ENCODE data around the gene RPL39.
"Not testable (repeated sequence)": the region's sequence is repeated elsewhere in the genome, so short reads cannot be mapped to it uniquely, and the experiment has no call there.

Gene RPL39

DNA sequence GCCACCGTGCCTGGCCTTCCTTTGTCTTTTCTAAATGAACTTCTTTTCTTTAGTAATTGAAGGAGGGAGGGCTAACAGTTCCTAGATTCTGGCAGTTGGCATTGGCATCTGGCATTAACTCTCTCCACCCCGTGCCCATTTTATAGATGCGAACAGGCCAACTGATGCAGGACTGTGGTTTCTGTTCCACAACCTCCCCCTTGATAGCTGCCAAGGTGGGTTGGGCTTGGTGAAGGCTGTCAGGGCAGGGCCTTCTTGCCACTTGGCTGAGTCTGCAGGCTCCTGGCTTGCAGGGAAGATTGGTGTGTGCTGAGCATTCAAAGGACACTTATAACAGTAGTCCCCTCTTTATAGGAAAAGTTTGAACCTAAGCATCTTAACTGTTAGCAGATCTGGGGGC lies 28.7 kb downstream of the RPL39 start:
- DNase-seq = no peak

DNA sequence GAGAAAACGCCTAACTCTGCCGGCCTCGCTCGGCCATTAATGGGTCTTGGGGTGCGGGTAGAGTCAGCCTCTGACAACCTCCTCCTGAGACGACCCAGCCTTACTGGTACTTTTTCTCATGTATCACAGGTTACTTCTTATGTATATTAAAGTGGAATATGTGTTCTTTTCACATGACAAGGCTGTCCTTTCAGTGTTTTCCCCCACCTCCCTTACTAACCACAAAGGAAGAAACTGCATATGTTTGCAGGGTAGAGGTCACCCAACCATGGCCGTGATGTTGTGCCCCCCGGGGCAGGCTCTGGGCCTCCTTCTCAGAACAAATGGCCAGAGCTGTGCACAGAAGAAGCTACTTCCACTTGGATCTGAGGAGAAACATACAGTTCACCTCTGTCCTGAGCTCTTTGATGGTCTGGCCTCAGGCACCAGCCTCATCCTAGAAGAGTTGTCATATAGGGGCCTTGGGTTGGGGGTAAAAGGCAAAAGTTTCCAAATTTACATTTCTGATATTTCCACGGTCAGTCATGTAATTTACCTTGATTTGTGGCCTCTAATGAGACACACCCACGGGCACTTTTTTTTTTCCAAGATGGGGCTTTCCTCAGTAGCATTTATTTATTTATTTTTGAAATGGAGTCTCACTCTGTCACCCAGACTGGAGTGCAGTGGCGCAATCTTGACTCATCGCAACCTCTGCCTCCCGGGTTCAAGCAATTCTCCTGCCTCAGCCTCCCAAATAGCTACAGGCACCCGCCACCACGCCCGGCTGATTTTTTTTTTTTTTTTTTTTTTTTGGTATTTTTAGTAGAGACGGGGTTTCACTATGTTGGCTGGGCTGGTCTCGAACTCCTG lies 31.2 kb downstream of the RPL39 start:
- DNase-seq = no peak

DNA sequence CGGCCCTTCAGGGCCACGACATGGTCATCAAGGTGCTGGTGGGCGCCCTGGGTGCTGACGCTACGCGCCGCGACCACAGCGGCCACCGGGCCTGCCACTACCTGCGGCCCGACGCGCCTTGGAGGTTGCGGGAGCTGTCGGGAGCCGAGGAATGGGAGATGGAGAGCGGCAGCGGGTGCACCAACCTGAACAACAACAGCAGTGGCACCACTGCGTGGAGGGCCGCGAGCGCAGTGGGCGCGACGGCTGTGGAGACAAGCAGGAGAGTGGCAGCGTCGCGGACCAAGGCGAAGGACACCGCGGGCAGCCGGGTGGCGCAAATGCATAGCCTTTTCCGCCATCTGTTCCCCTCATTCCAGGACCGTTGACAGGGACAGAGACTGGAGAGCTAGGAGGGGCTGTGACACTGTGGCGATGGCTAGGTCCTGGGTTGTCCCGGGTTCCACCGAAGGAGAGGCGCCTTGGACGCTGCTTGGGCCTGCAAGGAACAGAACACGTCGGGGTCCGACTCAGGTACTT lies 32.1 kb downstream of the RPL39 start:
- DNase-seq = no peak

- peak; percentile 15 for DNase-seq
These were observed 32.6 kb downstream of the RPL39 start for GRCh38 chrX:119758731-119759247.

DNA sequence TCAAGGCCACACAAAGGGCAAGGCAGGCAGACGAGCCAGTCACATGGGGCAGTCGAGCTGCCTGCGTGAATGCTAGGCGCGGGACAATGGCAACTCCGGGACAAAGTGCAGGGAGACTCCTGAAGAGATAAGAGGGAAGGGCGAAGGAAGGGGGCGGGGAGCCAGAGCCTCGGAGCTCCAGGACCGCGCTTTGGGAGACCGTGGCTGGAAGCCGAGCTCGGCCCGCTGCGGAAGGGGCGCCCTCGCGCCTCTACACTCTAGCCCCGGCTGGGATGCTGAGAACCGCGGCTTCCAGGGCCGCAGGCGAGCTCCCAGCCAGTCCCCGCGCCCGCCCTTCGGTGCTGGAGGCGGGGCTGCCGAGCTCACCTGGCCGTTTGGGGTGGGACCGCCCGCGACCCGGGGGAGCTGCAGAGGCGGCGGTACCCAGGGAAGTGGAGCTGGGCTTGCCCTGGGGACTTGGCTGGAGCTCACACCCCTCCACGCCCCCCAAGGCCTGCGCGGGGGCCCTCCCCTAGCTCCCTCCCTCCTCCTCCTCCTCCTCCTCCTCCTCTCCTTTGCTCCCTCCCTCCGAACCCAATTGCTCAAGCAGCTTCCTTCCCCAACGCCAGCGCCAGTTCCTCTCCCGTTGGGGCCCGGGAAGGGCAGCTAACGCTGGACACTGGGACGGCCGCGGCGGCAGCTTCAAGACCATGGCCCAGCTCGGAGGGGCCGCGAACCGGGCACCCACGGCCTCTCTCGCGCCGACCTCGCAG lies 33.3 kb downstream of the RPL39 start, which contains the start of gene SOWAHD:
TSS of gene SOWAHD (plus strand) at position 610 of the 752 bp plus-strand sequence. CDS start at position 690, 80 bp downstream.
- DNase-seq = peak; percentile 13

GRCh38 chrX:119757646-119757978 lies 33.8 kb downstream of the RPL39 start:
- no peak for DNase-seq

DNA sequence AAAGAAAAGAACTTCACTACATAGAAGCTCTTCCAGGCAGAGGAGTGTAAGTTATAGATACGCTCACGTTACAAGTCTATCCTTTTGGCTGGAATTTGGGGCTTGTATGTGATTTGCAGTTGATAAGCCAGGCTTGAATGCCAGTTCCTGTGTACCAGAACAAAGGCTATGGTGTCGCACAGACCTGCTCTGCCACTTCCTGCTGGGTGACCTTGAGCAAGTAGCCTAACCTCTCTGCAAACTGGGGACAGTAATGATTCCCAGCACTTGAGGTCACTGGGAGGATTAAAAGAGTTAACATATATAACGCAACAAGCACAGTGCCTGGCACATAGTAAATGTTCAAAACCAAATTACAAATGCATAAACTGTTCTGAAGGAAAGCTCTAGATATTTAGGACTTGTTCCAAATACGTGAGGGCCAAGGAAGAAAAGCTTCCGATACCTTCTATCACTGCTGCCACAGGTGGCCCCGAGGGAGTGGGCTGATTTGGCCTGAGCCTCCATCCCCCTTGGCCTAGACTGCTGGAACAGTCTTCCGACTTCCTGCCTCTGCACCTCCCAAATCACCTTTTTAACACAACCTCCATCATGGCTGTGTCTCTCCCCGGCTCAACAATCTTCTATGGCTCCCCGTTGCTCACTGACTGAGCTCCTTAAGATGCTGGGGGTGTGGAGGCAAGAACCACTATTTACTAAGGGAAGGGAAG lies 34.3 kb downstream of the RPL39 start:
- DNase-seq = no peak

DNA sequence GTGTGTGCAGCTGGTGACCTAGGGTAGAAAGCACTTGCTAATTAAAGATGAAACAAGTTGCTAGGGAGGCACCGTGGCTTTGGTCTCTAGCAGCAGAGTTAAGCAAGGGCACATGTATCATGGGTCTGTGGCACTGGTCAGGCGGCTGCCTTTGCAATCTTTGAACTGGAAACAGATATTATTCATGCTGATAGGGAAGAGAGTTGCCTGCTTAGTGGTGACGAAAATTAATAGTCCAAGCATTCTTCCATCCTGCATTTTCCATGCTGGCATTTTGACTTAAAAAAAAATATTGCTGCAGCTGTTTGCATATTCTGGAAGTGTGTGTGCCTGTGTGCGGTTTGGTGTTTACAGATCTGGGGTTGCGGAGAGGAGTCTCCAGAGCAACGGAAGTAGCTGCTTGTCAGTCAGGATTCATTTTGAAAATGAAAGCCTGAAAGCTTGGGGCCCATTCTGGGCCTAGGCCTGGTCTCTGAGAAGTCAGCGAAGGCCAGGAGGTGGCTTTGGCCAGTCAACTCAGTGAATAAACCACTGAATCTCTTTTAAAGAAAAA lies 35.4 kb downstream of the RPL39 start:
- peak; percentile 53 for DNase-seq

GRCh38 chrX:119753639-119754257 lies 37.7 kb downstream of the RPL39 start:
- peak; percentile 54 for DNase-seq

GRCh38 chrX:119753001-119753400 lies 38.4 kb downstream of the RPL39 start:
- DNase-seq = no peak

- not testable (repeated sequence) for DNase-seq
These were observed 40.7 kb downstream of the RPL39 start for GRCh38 chrX:119750751-119751150.

- DNase-seq = not testable (repeated sequence)
These were observed 41.3 kb downstream of the RPL39 start for GRCh38 chrX:119750131-119750530.

- no peak for DNase-seq
These were observed 46.1 kb downstream of the RPL39 start for GRCh38 chrX:119745283-119745848.

DNA sequence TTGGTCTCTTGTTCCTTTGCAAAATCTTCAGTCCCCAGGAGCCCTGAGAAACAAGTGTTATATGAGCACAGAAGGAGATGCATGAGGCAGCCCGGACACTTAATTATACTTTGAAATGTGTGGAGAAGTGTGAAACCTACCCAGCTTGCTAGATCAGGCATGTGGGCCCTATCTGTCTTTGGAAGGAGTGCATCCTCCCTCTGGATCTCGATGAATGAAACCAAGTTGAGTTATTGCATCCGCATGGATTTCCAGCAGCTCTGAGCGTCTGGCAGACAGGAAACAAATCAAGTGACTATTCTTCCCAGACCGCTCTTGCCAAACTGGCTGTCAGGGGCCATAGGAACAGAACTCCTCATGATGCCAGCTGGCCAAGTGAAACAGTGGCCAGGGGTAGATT lies 52.7 kb downstream of the RPL39 start:
- DNase-seq = no peak

All from stimulated activated CD4-positive, alpha-beta T cell treated with anti-CD3 and anti-CD28 coated beads, Interleukin-4, amount 100 ng/mL, for 24 hours (primary cell).